Measurements from ENCODE around the gene ADCK1. TPM values are rescaled to one million over a fixed set of nuclear protein-coding genes. Genes with fewer than 3 reads are reported as not detected.

Gene ADCK1
- total RNA-seq, 1 experiment from 2014 or later: 12.2 TPM

GRCh38 chr14:77924141-77924948 is 124.4 kb downstream of the ADCK1 start:
- Mint-ChIP-seq H3K4me3 (no peak overlapping the region), H3K27ac (no peak overlapping the region; a peak in 2 of 7 replicates), H3K36me3 (ENCODE audit: insufficient read depth in 1 of 3, low read depth in 3 of 3) (peaks cover 9 to 12% (median 12%) of the 10 kb centered on the region in 3 experiments; a peak in 5 of 7 replicates)

More at GRCh38 chr14:77924141-77924948, 124.4 kb downstream of the ADCK1 start:
- H3K4me2 ChIP-seq (ENCODE audit: insufficient read depth, insufficient read length, low read length): no peak overlapping the region
- H4K5ac ChIP-seq (ENCODE audit: insufficient read length, low read depth, low read length): no peak overlapping the region
- H3K9ac ChIP-seq (ENCODE audit: extremely low read depth, insufficient read length, low read length): no peak overlapping the region
- H3K4me1 ChIP-seq (ENCODE audit: insufficient read depth, low read length): no peaks in the 10 kb centered on the region
- DNase-seq: no peak
- H2AFZ ChIP-seq (ENCODE audit: low read length): no peak overlapping the region
- H3T11ph ChIP-seq (ENCODE audit: low read length): no peak overlapping the region
- Mint-ChIP-seq H3K4me1 (no peaks in the 10 kb centered on the region), H3K27me3 (ENCODE audit: low read depth) (no peaks in the 10 kb centered on the region), H3K9me3 (peaks cover 4 to 8% of the 10 kb centered on the region in 2 experiments; a peak in 4 of 5 replicates)
- H2BK12ac ChIP-seq (ENCODE audit: insufficient read length, low read depth, low read length): no peak overlapping the region
- no peak overlapping the region; the same call in 1 of the 2 replicates for H3K14ac ChIP-seq (ENCODE audit: insufficient read depth, low read length)
- H4K91ac ChIP-seq (ENCODE audit: insufficient read length, low read depth, low read length): no peak overlapping the region
- H2BK5ac ChIP-seq (ENCODE audit: insufficient read length, low read length): no peak overlapping the region
- no peaks in the 10 kb centered on the region for H3K27me3 ChIP-seq (ENCODE audit: insufficient read depth, low read length)
- no peaks in the 10 kb centered on the region for H4K20me1 ChIP-seq (ENCODE audit: control insufficient read depth, insufficient read depth, insufficient read length)
- H3K23me2 ChIP-seq (ENCODE audit: insufficient read length, low read depth, low read length, poor library complexity, severe bottlenecking): no peaks in the 10 kb centered on the region
- H3K23ac ChIP-seq (ENCODE audit: insufficient read length, low read depth, low read length): no peak overlapping the region
- H3K18ac ChIP-seq (ENCODE audit: insufficient read length, low read depth, low read length): no peak overlapping the region
- no peak overlapping the region for H2BK15ac ChIP-seq (ENCODE audit: low read depth, low read length)
- H3K27ac ChIP-seq (ENCODE audit: insufficient read length, low read depth, low read length): no peak overlapping the region
- no peak overlapping the region for H4K8ac ChIP-seq (replicated peaks; ENCODE audit: insufficient read length, low read depth, low read length)
- H3K9me3 ChIP-seq (ENCODE audit: control insufficient read depth, low read depth, low read length): no peaks in the 10 kb centered on the region
- H3K4ac ChIP-seq (ENCODE audit: low read depth, low read length): no peak overlapping the region
- no peaks in the 10 kb centered on the region for H3K79me2 ChIP-seq (ENCODE audit: insufficient read depth, low read length)
- H3K56ac ChIP-seq (ENCODE audit: insufficient read length, low read depth, low read length): no peak overlapping the region
- TF ChIP-seq, protein P1, sequence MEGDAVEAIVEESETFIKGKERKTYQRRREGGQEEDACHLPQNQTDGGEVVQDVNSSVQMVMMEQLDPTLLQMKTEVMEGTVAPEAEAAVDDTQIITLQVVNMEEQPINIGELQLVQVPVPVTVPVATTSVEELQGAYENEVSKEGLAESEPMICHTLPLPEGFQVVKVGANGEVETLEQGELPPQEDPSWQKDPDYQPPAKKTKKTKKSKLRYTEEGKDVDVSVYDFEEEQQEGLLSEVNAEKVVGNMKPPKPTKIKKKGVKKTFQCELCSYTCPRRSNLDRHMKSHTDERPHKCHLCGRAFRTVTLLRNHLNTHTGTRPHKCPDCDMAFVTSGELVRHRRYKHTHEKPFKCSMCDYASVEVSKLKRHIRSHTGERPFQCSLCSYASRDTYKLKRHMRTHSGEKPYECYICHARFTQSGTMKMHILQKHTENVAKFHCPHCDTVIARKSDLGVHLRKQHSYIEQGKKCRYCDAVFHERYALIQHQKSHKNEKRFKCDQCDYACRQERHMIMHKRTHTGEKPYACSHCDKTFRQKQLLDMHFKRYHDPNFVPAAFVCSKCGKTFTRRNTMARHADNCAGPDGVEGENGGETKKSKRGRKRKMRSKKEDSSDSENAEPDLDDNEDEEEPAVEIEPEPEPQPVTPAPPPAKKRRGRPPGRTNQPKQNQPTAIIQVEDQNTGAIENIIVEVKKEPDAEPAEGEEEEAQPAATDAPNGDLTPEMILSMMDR (conservative IDR thresholded peaks at IDR 0.05): no peak
- H2BK20ac ChIP-seq (ENCODE audit: low read depth, low read length, poor library complexity, severe bottlenecking): no peak overlapping the region
- H3K79me1 ChIP-seq (ENCODE audit: insufficient read depth, low read depth, low read length, poor library complexity, severe bottlenecking): no peaks in the 10 kb centered on the region
- H2BK120ac ChIP-seq (ENCODE audit: low read depth, low read length, poor library complexity, severe bottlenecking): no peak overlapping the region
- no CpG with 5 or more reads among the region's 22 CpGs for WGBS (ENCODE audit: extremely low coverage, insufficient read length, low lambda C conversion rate)
- H2AK5ac ChIP-seq (ENCODE audit: insufficient read length, low read length): no peak overlapping the region
